ENCODE results near the gene WDFY3. TPM values are rescaled to one million over a fixed set of nuclear protein-coding genes. Genes with fewer than 3 reads are reported as not detected.

The WDFY3 gene
- total and polyA plus RNA-seq, 12 donors = 9.5 to 284 (median 85.0) TPM

- intact Hi-C loops (cut with DNase I) = no loop called here
- peaks cover 0 to 73% of the 10 kb centered on the region in 2 donors for H3K36me3 ChIP-seq (replicated peaks in 1 of 2)
- peak overlapping the region in 2 of 5 donors; percentile 8 to 56 for H3K27ac ChIP-seq
- no peak overlapping the region for H3K4me3 ChIP-seq
- no peaks in the 10 kb centered on the region for H3K27me3 ChIP-seq
- DNase-seq = no peak
- peaks cover 0 to 9% of the 10 kb centered on the region in 2 donors for H3K4me1 ChIP-seq (replicated peaks in 1 of 2)
- TF ChIP-seq POLR2A (IDR thresholded peaks at IDR 0.05) = no peak
- TF ChIP-seq, protein P1, sequence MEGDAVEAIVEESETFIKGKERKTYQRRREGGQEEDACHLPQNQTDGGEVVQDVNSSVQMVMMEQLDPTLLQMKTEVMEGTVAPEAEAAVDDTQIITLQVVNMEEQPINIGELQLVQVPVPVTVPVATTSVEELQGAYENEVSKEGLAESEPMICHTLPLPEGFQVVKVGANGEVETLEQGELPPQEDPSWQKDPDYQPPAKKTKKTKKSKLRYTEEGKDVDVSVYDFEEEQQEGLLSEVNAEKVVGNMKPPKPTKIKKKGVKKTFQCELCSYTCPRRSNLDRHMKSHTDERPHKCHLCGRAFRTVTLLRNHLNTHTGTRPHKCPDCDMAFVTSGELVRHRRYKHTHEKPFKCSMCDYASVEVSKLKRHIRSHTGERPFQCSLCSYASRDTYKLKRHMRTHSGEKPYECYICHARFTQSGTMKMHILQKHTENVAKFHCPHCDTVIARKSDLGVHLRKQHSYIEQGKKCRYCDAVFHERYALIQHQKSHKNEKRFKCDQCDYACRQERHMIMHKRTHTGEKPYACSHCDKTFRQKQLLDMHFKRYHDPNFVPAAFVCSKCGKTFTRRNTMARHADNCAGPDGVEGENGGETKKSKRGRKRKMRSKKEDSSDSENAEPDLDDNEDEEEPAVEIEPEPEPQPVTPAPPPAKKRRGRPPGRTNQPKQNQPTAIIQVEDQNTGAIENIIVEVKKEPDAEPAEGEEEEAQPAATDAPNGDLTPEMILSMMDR (IDR thresholded peaks at IDR 0.05) = no peak
- 55 to 70% (median 60%) methylated on average over 2 of the region's 2 CpGs for WGBS, 4 donors
- H3K9me3 ChIP-seq (replicated peaks in 1 of 3) = no peaks in the 10 kb centered on the region
Observed at GRCh38 chr4:84681486-84682274, 284.8 kb downstream of the WDFY3 start.

GRCh38 chr4:84680956-84681355 lies 285.5 kb downstream of the WDFY3 start:
- Histone ChIP-seq H3K27ac (no peak overlapping the region), H3K9me3 (replicated peaks in 1 of 3) (no peaks in the 10 kb centered on the region), H3K4me1 (replicated peaks in 1 of 2) (peaks cover 0 to 14% of the 10 kb centered on the region in 2 donors), H3K36me3 (replicated peaks in 1 of 2) (peaks cover 0 to 73% of the 10 kb centered on the region in 2 donors), H3K4me3 (no peak overlapping the region), H3K27me3 (no peaks in the 10 kb centered on the region)
- no peak for DNase-seq
- TF ChIP-seq, protein P1 (IDR thresholded peaks at IDR 0.05) = no peak
- TF ChIP-seq POLR2A (IDR thresholded peaks at IDR 0.05) = no peak
- WGBS, 4 donors = 86 to 93% (median 90%) methylated on average over 4 of the region's 4 CpGs
- intact Hi-C loops (cut with DNase I) = no loop called here

DNA sequence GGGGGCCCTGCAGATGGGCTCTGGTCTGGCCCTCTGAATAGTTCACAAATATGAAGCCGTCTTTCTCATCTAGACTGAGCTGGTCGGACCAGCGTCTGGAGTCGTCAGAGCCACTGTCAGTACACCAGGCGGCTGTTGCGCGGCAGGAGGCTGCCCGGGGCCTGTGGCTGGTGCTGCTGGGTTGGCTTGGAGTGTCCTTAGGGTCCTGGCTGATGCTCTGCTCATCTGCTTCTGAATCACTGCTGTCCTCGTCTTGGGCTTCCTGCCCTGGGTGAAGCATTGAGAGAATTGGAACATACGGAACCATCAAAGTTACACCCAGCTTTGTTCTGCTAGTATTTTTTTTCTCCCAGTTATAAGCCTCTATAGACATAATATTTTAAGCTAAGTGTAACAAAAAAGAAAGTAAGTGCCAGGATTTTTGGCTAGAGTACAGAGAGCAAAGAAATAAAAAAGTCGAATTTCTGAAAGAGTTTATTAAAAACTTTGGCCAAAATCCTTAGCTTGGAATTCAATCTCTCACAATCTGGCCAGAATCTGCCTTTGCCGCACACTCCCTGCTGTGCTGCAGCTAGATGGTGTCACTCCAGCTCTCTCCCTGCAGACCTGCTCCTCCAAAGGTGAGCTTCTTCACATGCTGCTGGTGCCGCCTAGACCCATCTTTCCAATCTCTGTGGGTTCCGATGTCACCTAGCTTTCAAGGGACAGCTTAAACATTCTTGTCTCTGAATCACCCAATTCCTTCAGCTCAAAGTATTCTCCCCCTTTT lies 287.3 kb downstream of the WDFY3 start:
- no peak for DNase-seq
- 84 to 93% (median 87%) methylated on average over 8 to 14 of the region's 14 CpGs for WGBS, 4 donors
- Histone ChIP-seq H3K9me3 (replicated peaks in 1 of 3) (no peaks in the 10 kb centered on the region), H3K36me3 (replicated peaks in 1 of 2) (peaks cover 0 to 71% of the 10 kb centered on the region in 2 donors), H3K27ac (no peak overlapping the region), H3K4me3 (no peak overlapping the region), H3K27me3 (no peaks in the 10 kb centered on the region), H3K4me1 (replicated peaks in 1 of 2) (peaks cover 0 to 14% of the 10 kb centered on the region in 2 donors)
- TF ChIP-seq, protein P1 (IDR thresholded peaks at IDR 0.05) = no peak
- no peak for TF ChIP-seq POLR2A (IDR thresholded peaks at IDR 0.05)
- intact Hi-C loops (cut with DNase I) = no loop called here

- Histone ChIP-seq H3K4me1 (replicated peaks in 1 of 2) (peaks cover 8 to 24% of the 10 kb centered on the region in 2 donors), H3K27me3 (no peaks in the 10 kb centered on the region), H3K9me3 (replicated peaks in 1 of 3) (no peaks in the 10 kb centered on the region), H3K36me3 (replicated peaks in 1 of 2) (peaks cover 0 to 60% of the 10 kb centered on the region in 2 donors), H3K4me3 (no peak overlapping the region), H3K27ac (no peak overlapping the region)
- 86 to 93% (median 92%) methylated on average over 5 of the region's 5 CpGs for WGBS, 4 donors
- intact Hi-C loops (cut with DNase I) = no loop called here
- TF ChIP-seq, protein P1 (IDR thresholded peaks at IDR 0.05) = no peak
- TF ChIP-seq POLR2A (IDR thresholded peaks at IDR 0.05) = no peak
- DNase-seq = no peak
Observed at GRCh38 chr4:84677995-84678394, 288.5 kb downstream of the WDFY3 start.
